Transverse colon (tissue), 3 donors: ENCODE measurements around the gene DMD.

Experiments
- EP300 ChIP-seq: sonication (generic); formaldehyde crosslinking; IDR thresholded peaks from one replicate; pipeline ENCODE4 v1.6.1; 2017; ENCODE audit warnings: antibody characterized with exemption, low read depth
- POLR2A ChIP-seq: fragments of 450-650 bp; IDR thresholded peaks from one replicate; pipeline ENCODE4 v1.6.1; 2016; ENCODE audit warnings: antibody characterized with exemption, mild to moderate bottlenecking, moderate library complexity
- TF ChIP-seq, protein P1 (sequence below), 5 experiments: fragments of 200-600 bp in 3 of 5; fragments of 450-650 bp in 2 of 5; sonication (generic) in 3 of 5; IDR thresholded peaks; 1 replicate in 2 of 5; 2 replicates in 3 of 5; pipeline ENCODE4 v1.5.1; 2016 to 2017; ENCODE audit warnings: antibody characterized with exemption in 5 of 5, inconsistent platforms in 3 of 5, mild to moderate bottlenecking in 2 of 5, moderate library complexity in 1 of 5

DNA sequence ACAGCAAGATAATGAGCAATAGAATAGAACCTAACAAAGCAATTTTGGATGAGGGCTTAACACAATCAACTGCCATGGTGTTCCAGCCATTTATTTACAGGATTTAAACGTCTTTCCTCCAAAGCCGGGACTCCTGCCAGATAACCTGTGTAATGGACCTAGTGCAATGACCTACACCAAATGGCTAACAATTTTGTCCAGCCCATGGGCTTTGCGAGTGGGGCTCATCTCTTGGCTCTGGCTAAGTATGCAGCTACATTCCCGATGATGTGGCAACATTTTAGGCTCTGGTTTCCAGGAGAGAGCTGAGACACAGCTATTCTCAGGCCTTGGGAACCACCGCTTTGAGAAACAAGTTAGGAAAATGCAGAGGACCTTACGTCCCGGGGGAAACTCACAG is 1317.2 kb downstream of the DMD start:
- TF ChIP-seq, protein P1, sequence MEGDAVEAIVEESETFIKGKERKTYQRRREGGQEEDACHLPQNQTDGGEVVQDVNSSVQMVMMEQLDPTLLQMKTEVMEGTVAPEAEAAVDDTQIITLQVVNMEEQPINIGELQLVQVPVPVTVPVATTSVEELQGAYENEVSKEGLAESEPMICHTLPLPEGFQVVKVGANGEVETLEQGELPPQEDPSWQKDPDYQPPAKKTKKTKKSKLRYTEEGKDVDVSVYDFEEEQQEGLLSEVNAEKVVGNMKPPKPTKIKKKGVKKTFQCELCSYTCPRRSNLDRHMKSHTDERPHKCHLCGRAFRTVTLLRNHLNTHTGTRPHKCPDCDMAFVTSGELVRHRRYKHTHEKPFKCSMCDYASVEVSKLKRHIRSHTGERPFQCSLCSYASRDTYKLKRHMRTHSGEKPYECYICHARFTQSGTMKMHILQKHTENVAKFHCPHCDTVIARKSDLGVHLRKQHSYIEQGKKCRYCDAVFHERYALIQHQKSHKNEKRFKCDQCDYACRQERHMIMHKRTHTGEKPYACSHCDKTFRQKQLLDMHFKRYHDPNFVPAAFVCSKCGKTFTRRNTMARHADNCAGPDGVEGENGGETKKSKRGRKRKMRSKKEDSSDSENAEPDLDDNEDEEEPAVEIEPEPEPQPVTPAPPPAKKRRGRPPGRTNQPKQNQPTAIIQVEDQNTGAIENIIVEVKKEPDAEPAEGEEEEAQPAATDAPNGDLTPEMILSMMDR (IDR thresholded peaks at IDR 0.05) = no peak
- TF ChIP-seq POLR2A (no peak), EP300 (no peak)
